KMS-11 (cell line): Measurements from ENCODE around the gene DLK1.

ENCODE experiments used
- H2AFZ ChIP-seq: fragments of 200-600 bp; sonication (generic); 2 replicates; pipeline ENCODE4 v1.6.1; 2016; ENCODE audit warnings: antibody characterized with exemption, mixed run types, low read depth
- H3K27ac ChIP-seq: fragments of 200-600 bp; sonication (generic); 2 replicates; pipeline ENCODE4 v1.6.1; 2016; ENCODE audit warnings: mild to moderate bottlenecking, mixed run types
- H3K27me3 ChIP-seq: fragments of 200-600 bp; sonication (generic); 2 replicates; pipeline ENCODE4 v1.6.1; 2017; ENCODE audit warnings: mild to moderate bottlenecking, low read depth, mixed run types, moderate library complexity; ENCODE audit not compliant: insufficient read depth
- H3K36me3 ChIP-seq: fragments of 200-600 bp; sonication (generic); 2 replicates; pipeline ENCODE4 v1.6.1; 2017; ENCODE audit warnings: mild to moderate bottlenecking, mixed run types; ENCODE audit not compliant: insufficient read depth
- H3K4me1 ChIP-seq: fragments of 200-600 bp; sonication (generic); 2 replicates; pipeline ENCODE4 v1.6.1; 2016; ENCODE audit warnings: mild to moderate bottlenecking, low read depth, mixed run types; ENCODE audit not compliant: poor library complexity, severe bottlenecking
- H3K4me2 ChIP-seq: fragments of 200-600 bp; sonication (generic); 2 replicates; pipeline ENCODE4 v1.7.0; 2016; ENCODE audit warnings: mild to moderate bottlenecking, mixed run types
- H3K4me3 ChIP-seq: fragments of 200-600 bp; sonication (generic); IDR thresholded peaks from 2 replicates; pipeline ENCODE4 v1.6.1; 2017; ENCODE audit warnings: low read depth, low read length, mixed read lengths; ENCODE audit not compliant: insufficient read depth
- H3K79me2 ChIP-seq: fragments of 200-600 bp; sonication (generic); 2 replicates; pipeline ENCODE4 v1.6.1; 2016; ENCODE audit warnings: low read depth, mixed run types; ENCODE audit not compliant: insufficient read depth
- H3K9ac ChIP-seq: fragments of 200-600 bp; sonication (generic); 2 replicates; pipeline ENCODE4 v1.6.1; 2016; ENCODE audit warnings: mild to moderate bottlenecking, mixed run types
- H4K20me1 ChIP-seq: fragments of 200-600 bp; sonication (generic); 2 replicates; pipeline ENCODE4 v1.6.1; 2016; ENCODE audit warnings: mild to moderate bottlenecking, mixed run types; ENCODE audit not compliant: insufficient read depth
- TF ChIP-seq, protein P1 (sequence below): fragments of 200-600 bp; sonication (generic); conservative IDR thresholded peaks from 2 replicates; pipeline ENCODE4 v1.6.1; 2017; ENCODE audit warnings: low read depth, mild to moderate bottlenecking, antibody characterized with exemption, low read length, moderate library complexity, mixed read lengths

Gene DLK1

DNA sequence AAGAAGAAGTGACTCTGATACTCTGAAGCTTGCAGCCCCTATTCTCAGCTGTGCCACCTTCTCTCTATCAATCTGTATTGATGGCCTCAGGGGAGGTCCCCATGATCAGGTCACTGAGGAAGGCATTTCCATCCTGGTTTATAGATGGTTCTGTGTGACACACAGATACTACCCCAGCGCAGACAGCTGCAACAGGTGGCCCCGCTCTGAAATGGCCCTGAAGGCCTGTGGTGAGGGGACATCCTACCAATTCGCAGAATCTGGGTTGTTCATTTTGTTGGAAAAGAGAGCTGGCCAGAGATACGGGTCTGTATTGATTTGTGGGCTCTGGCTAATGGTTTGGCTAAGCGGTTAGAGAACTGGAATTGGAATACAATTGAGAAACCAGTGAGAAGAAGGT, 21.7 kb downstream of the DLK1 start:
- TF ChIP-seq, protein P1, sequence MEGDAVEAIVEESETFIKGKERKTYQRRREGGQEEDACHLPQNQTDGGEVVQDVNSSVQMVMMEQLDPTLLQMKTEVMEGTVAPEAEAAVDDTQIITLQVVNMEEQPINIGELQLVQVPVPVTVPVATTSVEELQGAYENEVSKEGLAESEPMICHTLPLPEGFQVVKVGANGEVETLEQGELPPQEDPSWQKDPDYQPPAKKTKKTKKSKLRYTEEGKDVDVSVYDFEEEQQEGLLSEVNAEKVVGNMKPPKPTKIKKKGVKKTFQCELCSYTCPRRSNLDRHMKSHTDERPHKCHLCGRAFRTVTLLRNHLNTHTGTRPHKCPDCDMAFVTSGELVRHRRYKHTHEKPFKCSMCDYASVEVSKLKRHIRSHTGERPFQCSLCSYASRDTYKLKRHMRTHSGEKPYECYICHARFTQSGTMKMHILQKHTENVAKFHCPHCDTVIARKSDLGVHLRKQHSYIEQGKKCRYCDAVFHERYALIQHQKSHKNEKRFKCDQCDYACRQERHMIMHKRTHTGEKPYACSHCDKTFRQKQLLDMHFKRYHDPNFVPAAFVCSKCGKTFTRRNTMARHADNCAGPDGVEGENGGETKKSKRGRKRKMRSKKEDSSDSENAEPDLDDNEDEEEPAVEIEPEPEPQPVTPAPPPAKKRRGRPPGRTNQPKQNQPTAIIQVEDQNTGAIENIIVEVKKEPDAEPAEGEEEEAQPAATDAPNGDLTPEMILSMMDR: no peak
- no peaks in the 10 kb centered on the region for H3K36me3 ChIP-seq
- H3K27ac ChIP-seq: no peak overlapping the region

DNA sequence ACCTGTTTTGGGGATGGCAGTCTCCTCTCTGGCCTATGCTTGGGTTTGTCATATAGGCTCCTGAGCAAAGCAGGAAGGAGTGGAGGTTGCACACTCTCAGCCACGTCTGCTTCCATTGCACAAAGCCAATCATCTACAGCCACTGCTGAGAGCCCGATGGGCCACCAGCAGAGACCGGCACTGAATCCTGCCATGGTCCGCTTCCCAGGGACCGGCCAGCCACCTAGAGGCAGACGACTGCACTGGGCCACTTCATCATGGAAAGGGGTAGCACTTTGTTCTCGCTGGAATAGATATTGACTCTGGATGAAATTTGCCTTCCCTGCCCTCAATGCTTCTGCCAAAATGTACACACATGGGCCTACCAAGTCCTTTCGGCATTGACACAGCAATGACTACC, 22.3 kb downstream of the DLK1 start:
- Histone ChIP-seq H4K20me1 (no peaks in the 10 kb centered on the region), H3K9ac (no peak overlapping the region), H3K36me3 (no peaks in the 10 kb centered on the region), H3K4me3 (no peak overlapping the region), H2AFZ (no peak overlapping the region), H3K4me1 (no peaks in the 10 kb centered on the region), H3K4me2 (no peak overlapping the region), H3K27me3 (no peaks in the 10 kb centered on the region; the same call in 1 of the 2 replicates), H3K27ac (no peak overlapping the region), H3K79me2 (no peaks in the 10 kb centered on the region)
- TF ChIP-seq, protein P1: no peak

More for the DNA sequence above, 21.7 kb downstream of the DLK1 start:
- Histone ChIP-seq H3K79me2 (no peaks in the 10 kb centered on the region), H3K4me3 (no peak overlapping the region), H3K4me1 (no peaks in the 10 kb centered on the region), H4K20me1 (no peaks in the 10 kb centered on the region), H3K27me3 (no peaks in the 10 kb centered on the region; the same call in 1 of the 2 replicates), H3K9ac (no peak overlapping the region), H3K4me2 (no peak overlapping the region), H2AFZ (no peak overlapping the region)

DNA sequence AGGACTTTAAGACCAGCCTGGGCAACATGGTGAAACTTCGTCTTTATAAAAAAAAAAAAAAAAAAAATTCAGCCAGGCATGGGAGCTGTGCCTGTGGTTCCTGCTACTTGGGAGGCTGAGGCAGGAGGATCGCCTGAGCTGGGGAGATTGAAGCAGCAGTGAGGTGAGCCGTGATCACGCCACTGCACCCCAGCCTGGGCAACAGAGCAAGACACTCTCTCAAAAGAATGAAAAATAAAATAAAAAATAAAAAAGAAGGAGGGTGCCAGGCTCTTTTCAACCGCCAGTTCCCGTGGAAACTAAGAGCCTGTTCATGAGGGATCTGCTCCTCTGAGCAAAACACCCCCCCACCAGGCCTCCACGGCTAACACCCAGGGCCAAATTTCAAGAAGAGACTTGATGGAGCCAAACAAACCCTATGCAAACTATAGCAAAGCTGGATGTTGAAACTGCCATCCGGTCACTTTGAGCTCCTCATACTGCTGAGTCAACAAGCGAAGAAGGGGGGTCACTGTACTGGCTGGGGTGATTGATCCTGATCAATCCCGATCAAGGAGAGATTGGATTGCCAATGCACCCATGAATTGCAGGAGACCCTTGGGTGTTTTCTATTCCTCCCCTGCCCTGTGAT, 23.4 kb downstream of the DLK1 start:
- TF ChIP-seq, protein P1: no peak
- H3K4me2 ChIP-seq: no peak overlapping the region
- H3K27ac ChIP-seq: no peak overlapping the region
- no peaks in the 10 kb centered on the region for H3K79me2 ChIP-seq
- no peak overlapping the region for H3K9ac ChIP-seq
- H3K36me3 ChIP-seq: no peaks in the 10 kb centered on the region
- no peaks in the 10 kb centered on the region for H4K20me1 ChIP-seq
- no peaks in the 10 kb centered on the region for H3K4me1 ChIP-seq
- no peak overlapping the region for H3K4me3 ChIP-seq
- H2AFZ ChIP-seq: no peak overlapping the region
- H3K27me3 ChIP-seq: no peaks in the 10 kb centered on the region; the same call in 1 of the 2 replicates

DNA sequence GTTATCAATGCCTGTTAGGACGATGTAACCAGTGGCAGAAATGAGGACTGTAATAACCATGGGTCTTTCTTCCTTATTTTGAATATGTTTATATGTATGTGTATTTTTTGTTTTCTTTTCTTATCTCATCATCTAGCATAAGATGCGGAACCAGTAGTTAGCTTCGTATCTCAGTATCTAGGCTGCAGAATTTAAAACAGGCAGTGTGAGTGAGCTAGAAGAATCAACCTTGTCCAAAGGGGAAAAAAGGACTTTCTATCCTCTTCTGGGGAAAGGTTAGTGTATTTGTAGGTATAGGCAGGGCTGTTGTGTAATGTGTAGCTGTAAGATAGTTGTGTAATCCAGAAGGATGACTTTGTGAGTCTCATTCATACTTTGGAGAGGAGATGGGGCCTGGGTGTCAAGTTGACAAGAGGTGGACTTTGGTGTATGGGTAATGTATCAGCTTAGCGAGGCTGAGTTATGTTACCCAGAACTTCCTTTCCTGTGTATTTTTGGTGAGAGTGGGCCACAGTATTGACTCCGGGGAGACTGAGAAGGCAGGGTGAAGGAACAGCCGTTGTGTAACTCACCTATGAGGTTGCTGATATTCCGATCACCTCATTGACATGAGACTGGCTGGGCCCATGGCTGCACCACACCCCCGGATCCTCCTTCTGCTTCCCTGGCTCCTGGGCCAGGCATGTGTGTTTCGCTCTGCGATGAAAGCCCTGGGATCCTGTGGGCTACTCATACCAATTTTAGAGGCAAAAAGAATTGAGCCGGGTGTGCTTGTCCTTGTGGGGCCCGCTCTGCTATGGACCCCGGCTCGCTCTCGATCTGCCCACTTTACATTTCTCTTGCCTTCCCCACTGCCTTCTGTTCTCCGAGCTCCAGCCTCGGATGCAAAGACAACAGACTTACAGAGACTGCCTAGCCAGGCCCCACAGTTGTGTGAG, 24.3 kb downstream of the DLK1 start:
- H3K27ac ChIP-seq: no peak overlapping the region

More for the DNA sequence above, 24.3 kb downstream of the DLK1 start:
- no peaks in the 10 kb centered on the region for H3K36me3 ChIP-seq
- TF ChIP-seq, protein P1: no peak
- H4K20me1 ChIP-seq: no peaks in the 10 kb centered on the region
- no peak overlapping the region for H3K4me2 ChIP-seq
- no peak overlapping the region for H3K4me3 ChIP-seq
- no peak overlapping the region for H3K9ac ChIP-seq
- H3K79me2 ChIP-seq: no peaks in the 10 kb centered on the region
- H3K27me3 ChIP-seq: no peaks in the 10 kb centered on the region; the same call in 1 of the 2 replicates
- H2AFZ ChIP-seq: no peak overlapping the region
- H3K4me1 ChIP-seq: no peaks in the 10 kb centered on the region
